Right lobe of liver (tissue), 4 donors: ENCODE measurements around the gene OR2AG1.

Source experiments
- POLR2A ChIP-seq: fragments of 450-650 bp; IDR thresholded peaks from one replicate; pipeline ENCODE4 v1.6.1; 2017; ENCODE audit warnings: antibody characterized with exemption, mild to moderate bottlenecking
- TF ChIP-seq, protein P1 (sequence below), 4 donors: fragments of 200-600 bp in 3 of 4; fragments of 450-650 bp in 1 of 4; IDR thresholded peaks; one replicate each; pipeline versions ENCODE4 v1.5.1 to v1.8.0; 2016 to 2022; ENCODE audit warnings: antibody characterized with exemption in 4 of 4, mild to moderate bottlenecking in 2 of 4
- donor health status: DM: no; HTN: no; CAD: no.
- donor health status: DM: no; HTN: no; CAD: no.
- donor health status: DM: no; HTN: yes; CAD: no.

DNA sequence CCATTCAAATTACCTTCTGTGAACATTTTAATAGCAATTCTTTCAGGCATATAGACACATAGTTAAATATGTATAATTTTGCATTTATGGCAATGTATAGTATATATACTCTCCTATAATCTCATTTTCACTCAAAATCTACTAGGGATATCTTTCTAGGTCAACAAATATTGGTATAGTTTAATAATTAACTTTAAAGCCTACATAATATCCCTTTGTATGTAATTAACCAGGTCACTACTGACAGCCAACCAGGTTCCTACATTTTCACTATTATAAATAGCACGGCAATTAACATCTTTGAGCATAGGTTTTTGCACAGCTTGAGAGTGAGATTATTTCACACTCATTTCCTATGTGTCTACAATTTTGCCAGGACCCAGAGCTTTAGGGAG lies 26.9 kb upstream of the OR2AG1 start:
- TF ChIP-seq, protein P1, sequence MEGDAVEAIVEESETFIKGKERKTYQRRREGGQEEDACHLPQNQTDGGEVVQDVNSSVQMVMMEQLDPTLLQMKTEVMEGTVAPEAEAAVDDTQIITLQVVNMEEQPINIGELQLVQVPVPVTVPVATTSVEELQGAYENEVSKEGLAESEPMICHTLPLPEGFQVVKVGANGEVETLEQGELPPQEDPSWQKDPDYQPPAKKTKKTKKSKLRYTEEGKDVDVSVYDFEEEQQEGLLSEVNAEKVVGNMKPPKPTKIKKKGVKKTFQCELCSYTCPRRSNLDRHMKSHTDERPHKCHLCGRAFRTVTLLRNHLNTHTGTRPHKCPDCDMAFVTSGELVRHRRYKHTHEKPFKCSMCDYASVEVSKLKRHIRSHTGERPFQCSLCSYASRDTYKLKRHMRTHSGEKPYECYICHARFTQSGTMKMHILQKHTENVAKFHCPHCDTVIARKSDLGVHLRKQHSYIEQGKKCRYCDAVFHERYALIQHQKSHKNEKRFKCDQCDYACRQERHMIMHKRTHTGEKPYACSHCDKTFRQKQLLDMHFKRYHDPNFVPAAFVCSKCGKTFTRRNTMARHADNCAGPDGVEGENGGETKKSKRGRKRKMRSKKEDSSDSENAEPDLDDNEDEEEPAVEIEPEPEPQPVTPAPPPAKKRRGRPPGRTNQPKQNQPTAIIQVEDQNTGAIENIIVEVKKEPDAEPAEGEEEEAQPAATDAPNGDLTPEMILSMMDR (IDR thresholded peaks at IDR 0.05) = no peak
- TF ChIP-seq POLR2A = no peak
